Brain microvascular endothelial cell (primary cell): Measurements from ENCODE around the gene MELK.

Experiments
- DNase-seq: peaks from one replicate; pipeline ENCODE4 v3.0.0-alpha.2; 2020
- H3K27ac ChIP-seq: fragments of 250-450 bp; sonication (Bioruptor Pico); 2 replicates; pipeline ENCODE4 v1.5.1; 2020; ENCODE audit warnings: mild to moderate bottlenecking, moderate library complexity
- H3K27me3 ChIP-seq: fragments of 250-450 bp; sonication (Bioruptor Pico); replicated peaks from 2 replicates; pipeline ENCODE4 v1.5.1; 2020; ENCODE audit warnings: mild to moderate bottlenecking
- H3K36me3 ChIP-seq: fragments of 250-450 bp; sonication (Bioruptor Pico); replicated peaks from 2 replicates; pipeline ENCODE4 v1.5.1; 2020; ENCODE audit warnings: mild to moderate bottlenecking
- H3K4me3 ChIP-seq: 2 replicates; pipeline ENCODE4 v1.5.1; 2011; ENCODE audit warnings: low read depth, mild to moderate bottlenecking, control low read depth, low read length, moderate library complexity
- in situ Hi-C: cut with HindIII; loops from 2 replicates; pipeline ENCODE4 v1.10.0; 2017; ENCODE audit warnings: low sequenced_read_pairs, low pct_ligation_motif_present
- TF ChIP-seq, protein P1 (sequence below): IDR thresholded peaks from 2 replicates; pipeline ENCODE4 v1.5.1; 2011; ENCODE audit warnings: low read depth, mild to moderate bottlenecking, moderate library complexity, low read length, control low read depth, inconsistent platforms; ENCODE audit errors: missing control alignments

Gene MELK

DNA sequence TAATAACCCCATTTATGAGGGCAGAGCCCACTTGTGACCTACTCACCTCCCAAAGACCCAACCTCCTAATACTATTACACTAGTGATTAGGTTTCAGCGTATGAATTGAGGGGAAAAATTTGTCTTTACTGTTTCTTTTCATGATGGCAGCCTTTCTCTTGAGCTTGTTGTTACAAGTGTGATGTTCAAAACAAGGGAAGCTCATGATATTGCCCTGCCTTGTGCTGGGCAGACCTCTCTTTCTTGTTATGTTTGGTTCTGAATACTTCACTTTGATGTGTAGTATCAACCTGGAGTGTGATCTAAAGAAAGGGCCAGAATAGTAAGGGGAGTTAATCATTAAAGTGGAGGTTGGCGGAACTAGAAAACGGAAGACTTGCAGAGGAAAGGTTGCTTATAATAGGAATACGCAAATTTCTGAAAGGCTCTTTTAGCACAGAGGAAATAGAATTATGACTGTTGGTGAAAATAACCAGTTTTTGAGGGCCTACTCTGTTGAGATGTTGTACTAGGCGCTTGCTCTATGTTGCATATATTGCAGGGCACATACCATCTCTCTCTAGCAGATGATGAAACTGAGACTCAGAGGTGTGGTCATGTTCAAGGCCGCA lies 68.2 kb downstream of the MELK start:
- Histone ChIP-seq H3K27ac (no peak overlapping the region), H3K27me3 (no peaks in the 10 kb centered on the region), H3K36me3 (no peaks in the 10 kb centered on the region), H3K4me3 (no peak overlapping the region)
- TF ChIP-seq, protein P1, sequence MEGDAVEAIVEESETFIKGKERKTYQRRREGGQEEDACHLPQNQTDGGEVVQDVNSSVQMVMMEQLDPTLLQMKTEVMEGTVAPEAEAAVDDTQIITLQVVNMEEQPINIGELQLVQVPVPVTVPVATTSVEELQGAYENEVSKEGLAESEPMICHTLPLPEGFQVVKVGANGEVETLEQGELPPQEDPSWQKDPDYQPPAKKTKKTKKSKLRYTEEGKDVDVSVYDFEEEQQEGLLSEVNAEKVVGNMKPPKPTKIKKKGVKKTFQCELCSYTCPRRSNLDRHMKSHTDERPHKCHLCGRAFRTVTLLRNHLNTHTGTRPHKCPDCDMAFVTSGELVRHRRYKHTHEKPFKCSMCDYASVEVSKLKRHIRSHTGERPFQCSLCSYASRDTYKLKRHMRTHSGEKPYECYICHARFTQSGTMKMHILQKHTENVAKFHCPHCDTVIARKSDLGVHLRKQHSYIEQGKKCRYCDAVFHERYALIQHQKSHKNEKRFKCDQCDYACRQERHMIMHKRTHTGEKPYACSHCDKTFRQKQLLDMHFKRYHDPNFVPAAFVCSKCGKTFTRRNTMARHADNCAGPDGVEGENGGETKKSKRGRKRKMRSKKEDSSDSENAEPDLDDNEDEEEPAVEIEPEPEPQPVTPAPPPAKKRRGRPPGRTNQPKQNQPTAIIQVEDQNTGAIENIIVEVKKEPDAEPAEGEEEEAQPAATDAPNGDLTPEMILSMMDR, result no peak
- in situ Hi-C loops, result no loop called here
- DNase-seq, result no peak

DNA sequence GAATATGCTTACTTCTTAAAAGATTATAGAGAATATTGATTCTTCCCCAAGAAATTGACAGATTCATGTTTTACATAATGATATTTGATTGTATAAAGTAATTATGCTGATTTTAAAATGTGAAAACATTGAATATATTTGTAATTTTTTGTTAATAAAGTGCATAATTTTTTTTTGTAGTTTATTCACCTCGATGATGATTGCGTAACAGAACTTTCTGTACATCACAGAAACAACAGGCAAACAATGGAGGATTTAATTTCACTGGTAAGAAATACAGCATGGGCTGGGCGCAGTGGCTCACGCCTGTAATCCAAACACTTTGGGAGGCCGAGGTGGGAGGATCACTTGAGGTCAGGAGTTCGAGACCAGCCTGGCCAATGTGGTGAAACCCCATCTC lies 70.1 kb downstream of the MELK start:
- TF ChIP-seq, protein P1, result no peak
- in situ Hi-C loops, result no loop called here
- Histone ChIP-seq H3K4me3 (no peak overlapping the region), H3K36me3 (no peaks in the 10 kb centered on the region), H3K27ac (no peak overlapping the region), H3K27me3 (no peaks in the 10 kb centered on the region)
- no peak for DNase-seq

DNA sequence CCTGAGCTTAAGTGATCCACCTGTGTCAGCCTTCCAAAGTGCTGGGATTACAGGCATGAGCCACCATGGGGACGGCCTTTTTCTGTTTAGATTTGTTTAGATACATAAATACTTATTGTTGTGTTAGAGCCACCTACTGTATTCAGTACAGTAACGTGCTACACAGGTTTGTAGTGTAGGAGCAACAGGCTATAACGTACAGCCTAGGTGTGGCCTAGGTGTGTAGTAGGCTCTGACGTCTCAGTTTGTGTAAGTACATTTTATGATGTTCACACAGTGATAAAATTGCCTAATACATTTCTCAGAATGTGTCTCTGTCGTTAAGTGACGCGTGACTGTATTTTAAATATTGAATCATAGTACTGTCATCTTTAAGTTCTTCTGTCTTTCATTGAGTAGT lies 84.1 kb downstream of the MELK start:
- H3K4me3 ChIP-seq, result no peak overlapping the region
- TF ChIP-seq, protein P1, result no peak
- no peak for DNase-seq
- H3K27me3 ChIP-seq, result no peaks in the 10 kb centered on the region
- in situ Hi-C loops, result no loop called here
- H3K27ac ChIP-seq, result no peak overlapping the region
- peaks cover 3% of the 10 kb centered on the region for H3K36me3 ChIP-seq

DNA sequence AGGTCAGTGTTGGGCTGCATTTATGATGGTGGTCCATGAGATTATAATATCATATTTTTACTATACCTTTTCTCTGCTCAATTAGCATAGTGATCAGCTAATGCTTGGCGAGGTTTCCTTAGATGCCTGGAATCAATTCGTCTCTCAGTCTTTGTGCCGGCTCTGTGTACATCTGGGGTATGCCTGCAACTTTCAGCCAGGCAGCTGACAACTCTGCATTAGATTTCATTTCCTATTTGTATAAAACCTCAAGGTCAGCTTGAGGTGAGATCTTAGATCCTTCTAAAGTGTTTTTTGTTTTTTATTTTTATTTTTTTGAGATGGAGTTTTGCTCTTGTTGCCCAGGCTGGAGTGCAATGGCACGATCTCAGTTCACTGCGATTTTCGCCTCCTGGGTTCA lies 86.8 kb downstream of the MELK start:
- Histone ChIP-seq H3K4me3 (no peak overlapping the region), H3K27me3 (no peaks in the 10 kb centered on the region), H3K36me3 (peaks cover 3% of the 10 kb centered on the region), H3K27ac (no peak overlapping the region)
- TF ChIP-seq, protein P1, result no peak
- in situ Hi-C loops, result no loop called here
- no peak for DNase-seq

DNA sequence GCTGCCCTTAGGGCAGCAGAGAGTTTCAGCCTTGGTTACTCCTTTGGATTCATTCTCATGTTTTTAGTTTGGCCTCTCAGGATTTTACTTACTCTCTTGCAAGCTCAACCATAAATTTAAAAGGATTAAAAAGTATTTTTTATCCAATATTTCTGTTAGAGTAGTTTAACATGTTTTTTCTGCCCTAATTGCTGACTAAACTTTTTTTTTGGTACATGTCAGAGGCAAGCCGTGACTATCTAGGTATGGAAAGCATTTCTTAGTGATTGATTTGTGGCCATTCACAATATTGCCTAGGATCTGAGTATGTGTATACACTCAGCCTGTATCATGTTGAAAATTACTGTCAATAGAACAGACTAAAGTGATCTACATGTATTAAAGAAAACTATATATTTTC lies 92.1 kb downstream of the MELK start:
- DNase-seq, result no peak
- Histone ChIP-seq H3K27ac (no peak overlapping the region), H3K4me3 (no peak overlapping the region), H3K36me3 (peaks cover 3% of the 10 kb centered on the region), H3K27me3 (no peaks in the 10 kb centered on the region)
- TF ChIP-seq, protein P1, result no peak
- in situ Hi-C loops, result no loop called here

DNA sequence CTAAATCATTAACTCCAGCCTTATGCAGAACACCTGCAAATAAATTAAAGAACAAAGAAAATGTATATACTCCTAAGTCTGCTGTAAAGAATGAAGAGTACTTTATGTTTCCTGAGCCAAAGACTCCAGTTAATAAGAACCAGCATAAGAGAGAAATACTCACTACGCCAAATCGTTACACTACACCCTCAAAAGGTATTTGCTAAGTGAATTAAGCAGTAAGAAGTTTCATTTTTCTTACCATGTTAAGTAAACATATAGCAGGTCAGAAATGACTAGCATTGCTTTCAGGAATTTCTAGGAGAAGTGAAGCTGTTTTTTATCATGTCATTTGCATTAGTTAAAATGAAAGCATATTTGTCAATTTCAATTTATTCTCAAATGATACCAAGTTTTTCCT lies 92.7 kb downstream of the MELK start:
- Histone ChIP-seq H3K4me3 (no peak overlapping the region), H3K27ac (peak overlapping the region; percentile 88)

More for the DNA sequence above, 92.7 kb downstream of the MELK start:
- no peaks in the 10 kb centered on the region for H3K27me3 ChIP-seq
- in situ Hi-C loops, result no loop called here
- H3K36me3 ChIP-seq, result peaks cover 3% of the 10 kb centered on the region
- TF ChIP-seq, protein P1, result no peak
- DNase-seq, result no peak
